ENCODE results near the gene S100A4. TPM values are rescaled to one million over a fixed set of nuclear protein-coding genes. Genes with fewer than 3 reads are reported as not detected.

Gene S100A4
- total RNA-seq, 1 donor = 63.0 TPM

DNA sequence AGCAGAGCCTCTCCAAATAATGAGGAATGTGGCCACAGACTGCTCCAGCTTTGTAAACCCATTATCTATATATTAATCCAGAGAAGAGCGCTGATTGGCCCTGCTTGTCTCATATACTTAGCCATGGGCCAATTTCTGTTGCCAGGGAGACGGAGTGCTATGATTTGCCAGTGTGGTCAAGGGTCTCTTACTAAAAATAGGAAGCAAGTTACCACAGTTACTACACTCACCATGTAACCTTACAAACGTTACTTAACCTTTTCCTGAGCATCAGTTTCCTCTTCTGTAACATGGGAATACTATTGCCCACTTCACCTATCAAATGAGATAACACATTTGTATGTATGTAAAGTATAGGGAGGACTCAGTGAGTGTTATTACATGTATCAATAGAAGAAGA lies 27.7 kb upstream of the S100A4 start:
- Histone ChIP-seq H3K4me3 (ENCODE audit: insufficient read depth, low read length) (no peak overlapping the region), H3K27ac (ENCODE audit: low read depth, low read length) (peak overlapping the region; percentile 85)
- DNase-seq (ENCODE audit: insufficient read length, low spot score, missing footprints) = peak; percentile 74

DNA sequence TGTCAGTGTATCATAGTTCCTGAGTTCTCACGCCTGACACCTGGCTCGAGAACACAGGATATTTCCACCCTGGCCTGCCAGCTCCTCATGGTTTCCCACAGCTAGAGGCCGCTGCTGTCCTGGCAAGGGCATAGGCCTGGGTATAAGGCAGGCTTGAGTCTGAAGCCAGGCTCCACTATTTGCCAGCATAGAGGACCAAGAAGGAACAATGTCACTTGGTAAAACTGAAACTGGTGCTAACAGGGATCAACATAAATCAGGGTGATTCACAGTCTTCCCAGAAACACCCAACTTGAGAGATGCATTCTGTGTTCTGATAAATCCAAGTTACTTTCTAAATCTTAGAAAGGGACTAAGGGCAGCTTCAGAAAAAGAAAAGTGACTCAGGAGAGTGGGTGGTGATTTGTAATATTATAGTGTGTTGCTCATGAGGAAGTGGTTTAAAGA lies 27.0 kb upstream of the S100A4 start:
- H3K4me2 ChIP-seq (ENCODE audit: insufficient read depth, low read length) = peak overlapping the region; percentile 80
- H3K36me3 ChIP-seq (ENCODE audit: insufficient read depth, low read length) = no peaks in the 10 kb centered on the region
- peak; percentile 96 for DNase-seq (ENCODE audit: insufficient read length, low spot score, missing footprints)
- no peaks in the 10 kb centered on the region for H3K27me3 ChIP-seq (ENCODE audit: insufficient read depth, low read length)
- H4K20me1 ChIP-seq (ENCODE audit: insufficient read depth, low read length) = no peaks in the 10 kb centered on the region
- TF ChIP-seq, protein P1, sequence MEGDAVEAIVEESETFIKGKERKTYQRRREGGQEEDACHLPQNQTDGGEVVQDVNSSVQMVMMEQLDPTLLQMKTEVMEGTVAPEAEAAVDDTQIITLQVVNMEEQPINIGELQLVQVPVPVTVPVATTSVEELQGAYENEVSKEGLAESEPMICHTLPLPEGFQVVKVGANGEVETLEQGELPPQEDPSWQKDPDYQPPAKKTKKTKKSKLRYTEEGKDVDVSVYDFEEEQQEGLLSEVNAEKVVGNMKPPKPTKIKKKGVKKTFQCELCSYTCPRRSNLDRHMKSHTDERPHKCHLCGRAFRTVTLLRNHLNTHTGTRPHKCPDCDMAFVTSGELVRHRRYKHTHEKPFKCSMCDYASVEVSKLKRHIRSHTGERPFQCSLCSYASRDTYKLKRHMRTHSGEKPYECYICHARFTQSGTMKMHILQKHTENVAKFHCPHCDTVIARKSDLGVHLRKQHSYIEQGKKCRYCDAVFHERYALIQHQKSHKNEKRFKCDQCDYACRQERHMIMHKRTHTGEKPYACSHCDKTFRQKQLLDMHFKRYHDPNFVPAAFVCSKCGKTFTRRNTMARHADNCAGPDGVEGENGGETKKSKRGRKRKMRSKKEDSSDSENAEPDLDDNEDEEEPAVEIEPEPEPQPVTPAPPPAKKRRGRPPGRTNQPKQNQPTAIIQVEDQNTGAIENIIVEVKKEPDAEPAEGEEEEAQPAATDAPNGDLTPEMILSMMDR (IDR thresholded peaks at IDR 0.05; ENCODE audit: extremely low read depth, low read depth, low read length) = peak; percentile 98
- no peaks in the 10 kb centered on the region for H3K9me3 ChIP-seq (ENCODE audit: low read depth, low read length)
- H3K4me3 ChIP-seq (ENCODE audit: insufficient read depth, low read length) = peak overlapping the region; percentile 51
- peak overlapping the region; percentile 58 for H2AFZ ChIP-seq (ENCODE audit: low read length)
- peaks cover 33% of the 10 kb centered on the region for H3K4me1 ChIP-seq (ENCODE audit: insufficient read depth, low read length)
- no peaks in the 10 kb centered on the region for H3K79me2 ChIP-seq (ENCODE audit: insufficient read depth, low read length)
- H3K27ac ChIP-seq (ENCODE audit: low read depth, low read length) = peak overlapping the region; percentile 85

More for the DNA sequence above, 27.7 kb upstream of the S100A4 start:
- peaks cover 33% of the 10 kb centered on the region for H3K4me1 ChIP-seq (ENCODE audit: insufficient read depth, low read length)
- H4K20me1 ChIP-seq (ENCODE audit: insufficient read depth, low read length) = no peaks in the 10 kb centered on the region
- H2AFZ ChIP-seq (ENCODE audit: low read length) = peak overlapping the region; percentile 45
- no peaks in the 10 kb centered on the region for H3K9me3 ChIP-seq (ENCODE audit: low read depth, low read length)
- no peaks in the 10 kb centered on the region for H3K36me3 ChIP-seq (ENCODE audit: insufficient read depth, low read length)
- no peaks in the 10 kb centered on the region for H3K27me3 ChIP-seq (ENCODE audit: insufficient read depth, low read length)
- peak overlapping the region; percentile 80 for H3K4me2 ChIP-seq (ENCODE audit: insufficient read depth, low read length)
- H3K79me2 ChIP-seq (ENCODE audit: insufficient read depth, low read length) = no peaks in the 10 kb centered on the region
- TF ChIP-seq, protein P1 (IDR thresholded peaks at IDR 0.05; ENCODE audit: extremely low read depth, low read depth, low read length) = no peak

DNA sequence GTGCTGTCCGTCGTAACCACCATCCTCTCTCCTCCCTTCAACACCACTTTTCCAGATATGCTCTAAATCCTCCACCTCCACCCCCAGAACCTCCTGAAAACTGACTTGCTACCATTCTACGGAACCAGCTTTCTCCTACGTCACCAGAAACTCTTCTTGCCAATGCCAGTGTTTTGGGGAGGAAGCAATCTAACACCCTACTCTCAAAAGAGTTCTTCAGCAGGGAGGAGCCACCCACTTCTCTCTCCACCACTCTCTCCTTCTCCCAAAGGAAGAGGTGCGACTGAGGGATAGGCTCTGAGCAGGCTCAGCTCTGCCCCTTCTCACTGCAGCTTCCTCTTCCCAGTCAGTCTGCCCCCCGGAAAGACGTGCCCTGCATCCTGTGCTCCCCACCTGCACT lies 26.1 kb upstream of the S100A4 start:
- peak overlapping the region; percentile 85 for H3K27ac ChIP-seq (ENCODE audit: low read depth, low read length)
- TF ChIP-seq, protein P1 (IDR thresholded peaks at IDR 0.05; ENCODE audit: extremely low read depth, low read depth, low read length) = no peak
- no peak overlapping the region for H3K4me3 ChIP-seq (ENCODE audit: insufficient read depth, low read length)
- no peaks in the 10 kb centered on the region for H3K27me3 ChIP-seq (ENCODE audit: insufficient read depth, low read length)
- H2AFZ ChIP-seq (ENCODE audit: low read length) = peak overlapping the region; percentile 62
- no peaks in the 10 kb centered on the region for H3K79me2 ChIP-seq (ENCODE audit: insufficient read depth, low read length)
- DNase-seq (ENCODE audit: insufficient read length, low spot score, missing footprints) = no peak
- H3K4me1 ChIP-seq (ENCODE audit: insufficient read depth, low read length) = peaks cover 41% of the 10 kb centered on the region
- no peaks in the 10 kb centered on the region for H4K20me1 ChIP-seq (ENCODE audit: insufficient read depth, low read length)
- H3K36me3 ChIP-seq (ENCODE audit: insufficient read depth, low read length) = no peaks in the 10 kb centered on the region
- peak overlapping the region; percentile 80 for H3K4me2 ChIP-seq (ENCODE audit: insufficient read depth, low read length)
- no peaks in the 10 kb centered on the region for H3K9me3 ChIP-seq (ENCODE audit: low read depth, low read length)

DNA sequence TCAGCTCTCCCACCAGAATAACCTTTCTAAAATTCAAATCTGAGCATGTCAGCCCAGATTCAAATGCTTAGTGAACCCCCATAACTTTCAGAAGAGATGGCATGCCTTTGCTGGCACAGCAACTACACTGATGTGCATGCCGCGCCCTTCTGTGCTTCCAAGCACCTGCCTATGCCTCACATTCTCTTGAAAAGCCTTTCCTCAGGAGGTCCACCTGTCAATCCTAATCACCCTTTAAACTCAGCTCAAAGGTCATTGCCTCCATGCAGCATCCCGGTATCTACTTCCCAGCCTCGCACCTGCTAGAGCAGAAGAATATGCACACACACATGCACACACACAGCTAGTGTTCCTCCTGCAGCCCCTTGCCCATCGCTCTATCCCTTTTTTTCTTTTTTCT lies 25.3 kb upstream of the S100A4 start:
- TF ChIP-seq, protein P1 (IDR thresholded peaks at IDR 0.05; ENCODE audit: extremely low read depth, low read depth, low read length) = no peak
- Histone ChIP-seq H3K27me3 (ENCODE audit: insufficient read depth, low read length) (no peaks in the 10 kb centered on the region), H2AFZ (ENCODE audit: low read length) (no peak overlapping the region), H3K4me2 (ENCODE audit: insufficient read depth, low read length) (no peak overlapping the region), H3K4me1 (ENCODE audit: insufficient read depth, low read length) (peaks cover 49% of the 10 kb centered on the region), H3K79me2 (ENCODE audit: insufficient read depth, low read length) (no peaks in the 10 kb centered on the region), H3K9me3 (ENCODE audit: low read depth, low read length) (no peaks in the 10 kb centered on the region), H3K36me3 (ENCODE audit: insufficient read depth, low read length) (no peaks in the 10 kb centered on the region), H3K27ac (ENCODE audit: low read depth, low read length) (no peak overlapping the region), H3K4me3 (ENCODE audit: insufficient read depth, low read length) (no peak overlapping the region), H4K20me1 (ENCODE audit: insufficient read depth, low read length) (no peaks in the 10 kb centered on the region)
- no peak for DNase-seq (ENCODE audit: insufficient read length, low spot score, missing footprints)
